H1 (cell line): ENCODE measurements around the gene BAHD1. TPM values are rescaled to one million over a fixed set of nuclear protein-coding genes. Genes with fewer than 3 reads are reported as not detected.

Experiments
- FOSL1 ChIP-seq: IDR thresholded peaks from 2 replicates; pipeline ENCODE4 v1.6.1; 2011; ENCODE audit warnings: mild to moderate bottlenecking, low read depth, low read length, moderate library complexity; ENCODE audit not compliant: insufficient read depth
- KDM4A ChIP-seq: IDR thresholded peaks from one replicate; pipeline ENCODE4 v1.7.1; 2012; ENCODE audit warnings: low read depth, mild to moderate bottlenecking, moderate library complexity, low read length, inconsistent platforms; ENCODE audit not compliant: severe bottlenecking
- KDM5A ChIP-seq: fragments of 200-600 bp; IDR thresholded peaks from 2 replicates; pipeline ENCODE4 v1.7.1; 2012; ENCODE audit warnings: mild to moderate bottlenecking, low read length, inconsistent platforms, mixed read lengths
- POU5F1 ChIP-seq: IDR thresholded peaks from 2 replicates; pipeline ENCODE4 v1.6.1; 2011; ENCODE audit warnings: low read depth, mild to moderate bottlenecking, low read length, moderate library complexity
- RFX5 ChIP-seq: IDR thresholded peaks from 2 replicates; pipeline ENCODE4 v1.6.1; 2011; ENCODE audit warnings: low read depth, low read length, improper control_type of control experiment, borderline replicate concordance
- RNF2 ChIP-seq: fragments of 200-900, 300-1000 bp; sonication (generic); IDR thresholded peaks from 2 replicates; pipeline ENCODE4 v1.7.1; 2016; ENCODE audit warnings: borderline replicate concordance, low read depth, mild to moderate bottlenecking, antibody characterized with exemption, low read length; ENCODE audit not compliant: poor library complexity, severe bottlenecking; ENCODE audit errors: missing control alignments
- RXRA ChIP-seq: IDR thresholded peaks from 2 replicates; pipeline ENCODE4 v1.6.1; 2011; ENCODE audit warnings: low read depth, mild to moderate bottlenecking, low read length, moderate library complexity; ENCODE audit not compliant: insufficient read depth
- SUZ12 ChIP-seq: fragments of 200-600 bp; sonication (generic); IDR thresholded peaks from 2 replicates; pipeline ENCODE4 v1.6.1; 2012; ENCODE audit warnings: mild to moderate bottlenecking, inconsistent platforms, low read length, moderate library complexity, mixed read lengths
- polyA plus RNA-seq, 7 experiments: library from polyadenylated mRNA; depleted of rRNA in 3 of 7; stranded (reverse) in 5 of 7; unstranded in 2 of 7; fragments of >200 nt in 5 of 7; fragments of 200-250 nt in 2 of 7; gene quantifications; 1 replicate in 5 of 7; 2 replicates in 1 of 7; 4 replicates in 1 of 7; pipeline versions ENCODE4 v1.2.1 to v1.2.3, GENCODE V29; 2011 to 2013; ENCODE audit warnings: missing spikeins in 2 of 7, mixed read lengths in 2 of 7
- total RNA-seq: library from RNA; stranded (reverse); fragmentation: NEBNext Ultra II Directional; extraction: Animal tissue kit (Norgen Biotek cat#: 25700); gene quantifications from 2 replicates; pipeline ENCODE4 v1.2.1, GENCODE V29; 2021
- TF ChIP-seq, protein P1 (sequence below): fragments of 300-600 bp; sonication (generic); IDR thresholded peaks from 2 replicates; pipeline ENCODE4 v1.7.1; 2012; ENCODE audit warnings: low read length, moderate library complexity, mild to moderate bottlenecking, inconsistent platforms; ENCODE audit not compliant: insufficient replicate concordance

BAHD1 gene
- total and polyA plus RNA-seq, 2 of the 8 experiments (the other 6 are each of a cell fraction or from before 2014, with no cell fraction given) = 15.0 to 38.9 TPM

DNA sequence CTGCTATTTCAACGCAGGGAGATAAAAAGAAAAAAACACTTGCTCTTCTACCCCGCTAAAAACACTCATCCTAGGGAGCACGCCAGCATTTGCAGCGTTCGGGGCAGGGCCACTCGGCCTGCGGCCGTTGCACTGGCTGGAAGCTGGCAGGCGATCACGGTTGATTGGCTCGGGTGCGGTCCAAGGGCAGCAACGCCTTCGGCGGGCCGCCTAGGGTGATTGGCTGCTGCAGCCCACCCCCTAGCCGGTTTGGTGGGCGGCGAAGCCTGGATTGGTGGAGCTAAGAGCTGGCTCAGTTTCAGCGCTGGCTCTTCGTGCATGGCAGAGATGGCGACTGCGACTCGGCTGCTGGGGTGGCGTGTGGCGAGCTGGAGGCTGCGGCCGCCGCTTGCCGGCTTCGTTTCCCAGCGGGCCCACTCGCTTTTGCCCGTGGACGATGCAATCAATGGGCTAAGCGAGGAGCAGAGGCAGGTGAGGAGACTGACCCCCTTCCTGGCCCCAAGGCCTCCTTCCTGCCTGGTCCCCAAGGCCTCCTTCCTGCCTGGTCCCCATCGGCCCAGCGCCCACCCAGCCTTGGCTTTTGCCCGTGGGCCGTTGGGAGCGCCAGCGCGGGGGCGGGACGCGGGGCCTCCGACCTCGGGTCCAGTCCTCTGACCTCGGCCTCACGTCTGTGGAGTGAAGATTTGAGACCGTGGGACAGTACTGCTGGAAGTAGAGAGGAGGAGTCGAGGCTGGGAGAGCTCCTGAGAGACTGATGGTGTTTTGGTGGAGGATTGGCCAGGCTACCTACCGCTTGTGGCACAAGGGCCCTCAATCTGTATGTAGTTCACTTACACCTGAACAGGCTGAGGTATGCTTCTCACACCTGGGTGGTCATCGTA, 35.0 kb upstream of the BAHD1 start, which contains the start of gene IVD (continued):
- TF ChIP-seq, protein P1, sequence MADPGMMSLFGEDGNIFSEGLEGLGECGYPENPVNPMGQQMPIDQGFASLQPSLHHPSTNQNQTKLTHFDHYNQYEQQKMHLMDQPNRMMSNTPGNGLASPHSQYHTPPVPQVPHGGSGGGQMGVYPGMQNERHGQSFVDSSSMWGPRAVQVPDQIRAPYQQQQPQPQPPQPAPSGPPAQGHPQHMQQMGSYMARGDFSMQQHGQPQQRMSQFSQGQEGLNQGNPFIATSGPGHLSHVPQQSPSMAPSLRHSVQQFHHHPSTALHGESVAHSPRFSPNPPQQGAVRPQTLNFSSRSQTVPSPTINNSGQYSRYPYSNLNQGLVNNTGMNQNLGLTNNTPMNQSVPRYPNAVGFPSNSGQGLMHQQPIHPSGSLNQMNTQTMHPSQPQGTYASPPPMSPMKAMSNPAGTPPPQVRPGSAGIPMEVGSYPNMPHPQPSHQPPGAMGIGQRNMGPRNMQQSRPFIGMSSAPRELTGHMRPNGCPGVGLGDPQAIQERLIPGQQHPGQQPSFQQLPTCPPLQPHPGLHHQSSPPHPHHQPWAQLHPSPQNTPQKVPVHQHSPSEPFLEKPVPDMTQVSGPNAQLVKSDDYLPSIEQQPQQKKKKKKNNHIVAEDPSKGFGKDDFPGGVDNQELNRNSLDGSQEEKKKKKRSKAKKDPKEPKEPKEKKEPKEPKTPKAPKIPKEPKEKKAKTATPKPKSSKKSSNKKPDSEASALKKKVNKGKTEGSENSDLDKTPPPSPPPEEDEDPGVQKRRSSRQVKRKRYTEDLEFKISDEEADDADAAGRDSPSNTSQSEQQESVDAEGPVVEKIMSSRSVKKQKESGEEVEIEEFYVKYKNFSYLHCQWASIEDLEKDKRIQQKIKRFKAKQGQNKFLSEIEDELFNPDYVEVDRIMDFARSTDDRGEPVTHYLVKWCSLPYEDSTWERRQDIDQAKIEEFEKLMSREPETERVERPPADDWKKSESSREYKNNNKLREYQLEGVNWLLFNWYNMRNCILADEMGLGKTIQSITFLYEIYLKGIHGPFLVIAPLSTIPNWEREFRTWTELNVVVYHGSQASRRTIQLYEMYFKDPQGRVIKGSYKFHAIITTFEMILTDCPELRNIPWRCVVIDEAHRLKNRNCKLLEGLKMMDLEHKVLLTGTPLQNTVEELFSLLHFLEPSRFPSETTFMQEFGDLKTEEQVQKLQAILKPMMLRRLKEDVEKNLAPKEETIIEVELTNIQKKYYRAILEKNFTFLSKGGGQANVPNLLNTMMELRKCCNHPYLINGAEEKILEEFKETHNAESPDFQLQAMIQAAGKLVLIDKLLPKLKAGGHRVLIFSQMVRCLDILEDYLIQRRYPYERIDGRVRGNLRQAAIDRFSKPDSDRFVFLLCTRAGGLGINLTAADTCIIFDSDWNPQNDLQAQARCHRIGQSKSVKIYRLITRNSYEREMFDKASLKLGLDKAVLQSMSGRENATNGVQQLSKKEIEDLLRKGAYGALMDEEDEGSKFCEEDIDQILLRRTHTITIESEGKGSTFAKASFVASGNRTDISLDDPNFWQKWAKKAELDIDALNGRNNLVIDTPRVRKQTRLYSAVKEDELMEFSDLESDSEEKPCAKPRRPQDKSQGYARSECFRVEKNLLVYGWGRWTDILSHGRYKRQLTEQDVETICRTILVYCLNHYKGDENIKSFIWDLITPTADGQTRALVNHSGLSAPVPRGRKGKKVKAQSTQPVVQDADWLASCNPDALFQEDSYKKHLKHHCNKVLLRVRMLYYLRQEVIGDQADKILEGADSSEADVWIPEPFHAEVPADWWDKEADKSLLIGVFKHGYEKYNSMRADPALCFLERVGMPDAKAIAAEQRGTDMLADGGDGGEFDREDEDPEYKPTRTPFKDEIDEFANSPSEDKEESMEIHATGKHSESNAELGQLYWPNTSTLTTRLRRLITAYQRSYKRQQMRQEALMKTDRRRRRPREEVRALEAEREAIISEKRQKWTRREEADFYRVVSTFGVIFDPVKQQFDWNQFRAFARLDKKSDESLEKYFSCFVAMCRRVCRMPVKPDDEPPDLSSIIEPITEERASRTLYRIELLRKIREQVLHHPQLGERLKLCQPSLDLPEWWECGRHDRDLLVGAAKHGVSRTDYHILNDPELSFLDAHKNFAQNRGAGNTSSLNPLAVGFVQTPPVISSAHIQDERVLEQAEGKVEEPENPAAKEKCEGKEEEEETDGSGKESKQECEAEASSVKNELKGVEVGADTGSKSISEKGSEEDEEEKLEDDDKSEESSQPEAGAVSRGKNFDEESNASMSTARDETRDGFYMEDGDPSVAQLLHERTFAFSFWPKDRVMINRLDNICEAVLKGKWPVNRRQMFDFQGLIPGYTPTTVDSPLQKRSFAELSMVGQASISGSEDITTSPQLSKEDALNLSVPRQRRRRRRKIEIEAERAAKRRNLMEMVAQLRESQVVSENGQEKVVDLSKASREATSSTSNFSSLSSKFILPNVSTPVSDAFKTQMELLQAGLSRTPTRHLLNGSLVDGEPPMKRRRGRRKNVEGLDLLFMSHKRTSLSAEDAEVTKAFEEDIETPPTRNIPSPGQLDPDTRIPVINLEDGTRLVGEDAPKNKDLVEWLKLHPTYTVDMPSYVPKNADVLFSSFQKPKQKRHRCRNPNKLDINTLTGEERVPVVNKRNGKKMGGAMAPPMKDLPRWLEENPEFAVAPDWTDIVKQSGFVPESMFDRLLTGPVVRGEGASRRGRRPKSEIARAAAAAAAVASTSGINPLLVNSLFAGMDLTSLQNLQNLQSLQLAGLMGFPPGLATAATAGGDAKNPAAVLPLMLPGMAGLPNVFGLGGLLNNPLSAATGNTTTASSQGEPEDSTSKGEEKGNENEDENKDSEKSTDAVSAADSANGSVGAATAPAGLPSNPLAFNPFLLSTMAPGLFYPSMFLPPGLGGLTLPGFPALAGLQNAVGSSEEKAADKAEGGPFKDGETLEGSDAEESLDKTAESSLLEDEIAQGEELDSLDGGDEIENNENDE = no peak
- TF ChIP-seq FOSL1 = no peak
- no peak for TF ChIP-seq SUZ12
- TF ChIP-seq KDM5A = peak; percentile 42
- TF ChIP-seq KDM4A = peak; percentile 73
- TF ChIP-seq RXRA = no peak
- TF ChIP-seq POU5F1 = no peak
- TF ChIP-seq RFX5 = no peak
- TF ChIP-seq RNF2 = no peak
